Adipose tissue (tissue), 3 donors: Measurements from ENCODE around the gene VSIG1. TPM values are rescaled to one million over a fixed set of nuclear protein-coding genes. Genes with fewer than 3 reads are reported as not detected.

Experiments
- H3K27ac ChIP-seq: one replicate; pipeline ENCODE4 v1.5.1; 2013; ENCODE audit warnings: low read depth, low read length
- WGBS, 3 donors: extraction: QIAGEN DNeasy Blood & Tissue Kit; methylation state at CpG; one replicate each; pipeline ENCODE4 v1.1.7; 2013; 5-methylcytosine and 5-hydroxymethylcytosine counted together
- polyA plus RNA-seq, 3 donors: library from polyadenylated mRNA; stranded (reverse); fragments of 200-250 nt; gene quantifications; one replicate each; pipeline ENCODE4 v1.2.3, GENCODE V29; 2013
- donor health status: healthy with polysubstance abuse.
- donor health status: Bipolar disorder and iron deficiency.
- donor health status: healthy.

The VSIG1 gene
- polyA plus RNA-seq, 3 donors = 0.12 to 11.1 (median 5.3) TPM

- no peak overlapping the region for H3K27ac ChIP-seq
Measured at GRCh38 chrX:108053218-108053617, 8.4 kb downstream of the VSIG1 start.

- no peak overlapping the region for H3K27ac ChIP-seq
Measured at GRCh38 chrX:108055546-108055945, 10.7 kb downstream of the VSIG1 start.

GRCh38 chrX:108059801-108060200 lies 14.9 kb downstream of the VSIG1 start:
- 67 to 79% (median 72%) methylated on average over 1 of the region's 1 CpG for WGBS, 3 donors
- no peak overlapping the region for H3K27ac ChIP-seq

GRCh38 chrX:108064001-108064400 lies 19.1 kb downstream of the VSIG1 start:
- WGBS, 3 donors = 71 to 93% (median 79%) methylated on average over 1 of the region's 1 CpG
- no peak overlapping the region for H3K27ac ChIP-seq

GRCh38 chrX:108064613-108065012 lies 19.7 kb downstream of the VSIG1 start:
- WGBS, 3 donors = 64 to 93% (median 80%) methylated on average over 2 of the region's 2 CpGs
- no peak overlapping the region for H3K27ac ChIP-seq

GRCh38 chrX:108068121-108068520 lies 23.3 kb downstream of the VSIG1 start:
- WGBS, 3 donors = 54 to 61% (median 61%) methylated on average over 1 of the region's 1 CpG
- no peak overlapping the region for H3K27ac ChIP-seq

GRCh38 chrX:108070891-108071290 lies 26.0 kb downstream of the VSIG1 start:
- no peak overlapping the region for H3K27ac ChIP-seq
- WGBS, 3 donors = 48 to 78% (median 50%) methylated on average over 4 of the region's 4 CpGs

GRCh38 chrX:108071578-108071977 lies 26.7 kb downstream of the VSIG1 start:
- 79 to 94% (median 89%) methylated on average over 1 of the region's 1 CpG for WGBS, 3 donors

GRCh38 chrX:108072746-108073145 lies 27.9 kb downstream of the VSIG1 start:
- 71 to 75% (median 71%) methylated on average over 5 of the region's 5 CpGs for WGBS, 3 donors
- H3K27ac ChIP-seq = no peak overlapping the region

More at GRCh38 chrX:108071578-108071977, 26.7 kb downstream of the VSIG1 start:
- H3K27ac ChIP-seq = no peak overlapping the region

GRCh38 chrX:108081110-108081509 lies 36.2 kb downstream of the VSIG1 start:
- H3K27ac ChIP-seq = no peak overlapping the region
- 81 to 97% (median 93%) methylated on average over 2 of the region's 2 CpGs for WGBS, 3 donors

GRCh38 chrX:108087792-108088191 lies 42.9 kb downstream of the VSIG1 start:
- 77 to 96% (median 91%) methylated on average over 6 of the region's 6 CpGs for WGBS, 3 donors
- H3K27ac ChIP-seq = no peak overlapping the region

GRCh38 chrX:108088511-108088910 lies 43.6 kb downstream of the VSIG1 start:
- no peak overlapping the region for H3K27ac ChIP-seq
- 13 to 74% (median 69%) methylated on average over 1 of the region's 1 CpG for WGBS, 3 donors

- H3K27ac ChIP-seq = no peak overlapping the region
- 1 to 31% (median 1%) methylated on average over 19 to 20 of the region's 20 CpGs for WGBS, 3 donors
Measured at GRCh38 chrX:108090491-108091263, 45.8 kb downstream of the VSIG1 start.

- WGBS, 3 donors = 0 to 30% (median 1%) methylated on average over 29 to 47 of the region's 47 CpGs
- H3K27ac ChIP-seq = no peak within 1 kb of the TSS
Measured at GRCh38 chrX:108091264-108091877, 46.5 kb downstream of the VSIG1 start, which contains the start of the genes ATG4A and PSMD10. TSS of gene ATG4A (plus strand) at chrX:108091778. CDS start at chrX:108091827, 49 bp downstream. TSS of gene PSMD10 (minus strand) at chrX:108091542. CDS start at chrX:108091520, 22 bp downstream.

- H3K27ac ChIP-seq = no peak overlapping the region
- WGBS, 3 donors = 0 to 20% (median 2%) methylated on average over 15 of the region's 15 CpGs
Measured at GRCh38 chrX:108091878-108092291, 47.0 kb downstream of the VSIG1 start.

GRCh38 chrX:108097380-108097779 lies 52.5 kb downstream of the VSIG1 start:
- no peak overlapping the region for H3K27ac ChIP-seq
- WGBS, 3 donors = 93 to 100% (median 95%) methylated on average over 2 of the region's 2 CpGs

GRCh38 chrX:108105473-108105872 lies 60.6 kb downstream of the VSIG1 start:
- H3K27ac ChIP-seq = no peak overlapping the region

GRCh38 chrX:108114541-108114940 lies 69.7 kb downstream of the VSIG1 start:
- no peak overlapping the region for H3K27ac ChIP-seq

- H3K27ac ChIP-seq = no peak overlapping the region
- 69 to 89% (median 70%) methylated on average over 3 of the region's 3 CpGs for WGBS, 3 donors
Measured at GRCh38 chrX:108117988-108118387, 73.1 kb downstream of the VSIG1 start.

- no peak overlapping the region for H3K27ac ChIP-seq
- WGBS, 3 donors = 36 to 76% (median 63%) methylated on average over 3 of the region's 3 CpGs
Measured at GRCh38 chrX:108121291-108121690, 76.4 kb downstream of the VSIG1 start.
